ENCODE results near the gene PLEKHG4B.
"Not testable (repeated sequence)": the region's sequence is repeated elsewhere in the genome, so short reads cannot be mapped to it uniquely, and the experiment has no call there.

PLEKHG4B gene

DNA sequence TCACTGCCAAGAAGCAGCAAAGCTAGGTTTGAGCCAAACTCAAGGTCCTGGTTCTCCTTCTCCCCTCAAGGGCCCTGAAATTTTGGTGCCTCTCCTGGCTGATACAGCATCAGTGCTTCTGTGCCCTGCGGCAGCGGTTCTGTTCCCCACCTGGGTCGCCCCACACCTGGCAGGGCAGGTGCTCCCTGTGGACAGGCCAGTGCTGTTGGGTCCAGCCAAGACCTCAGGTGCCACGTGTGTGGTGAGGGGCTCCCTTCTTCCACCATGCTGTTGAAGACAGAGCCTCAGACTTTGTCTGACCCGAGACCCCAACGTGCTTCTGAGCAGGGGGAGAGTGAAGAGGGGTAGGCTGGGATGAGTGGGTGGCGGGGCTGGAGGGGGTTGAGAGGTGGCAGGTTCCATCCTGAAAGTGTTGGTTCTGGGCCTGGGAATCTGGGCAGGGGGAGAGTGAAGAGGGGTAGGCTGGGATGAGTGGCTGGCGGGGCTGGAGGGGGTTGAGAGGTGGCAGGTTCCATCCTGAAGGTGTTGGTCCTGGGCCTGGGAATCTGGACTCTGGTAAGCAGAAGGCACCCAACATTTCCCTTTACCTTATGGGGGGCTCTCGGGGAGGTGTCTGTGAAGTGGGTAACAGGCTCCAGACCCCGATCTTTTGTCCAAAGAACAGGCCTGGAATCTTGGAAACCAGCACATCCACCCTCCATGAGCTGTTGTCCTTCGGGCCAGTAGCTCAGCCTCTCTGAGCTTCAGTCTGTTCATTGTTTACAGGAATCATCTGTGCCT, 2.3 kb downstream of the PLEKHG4B start:
- DNase-seq = no peak

DNA sequence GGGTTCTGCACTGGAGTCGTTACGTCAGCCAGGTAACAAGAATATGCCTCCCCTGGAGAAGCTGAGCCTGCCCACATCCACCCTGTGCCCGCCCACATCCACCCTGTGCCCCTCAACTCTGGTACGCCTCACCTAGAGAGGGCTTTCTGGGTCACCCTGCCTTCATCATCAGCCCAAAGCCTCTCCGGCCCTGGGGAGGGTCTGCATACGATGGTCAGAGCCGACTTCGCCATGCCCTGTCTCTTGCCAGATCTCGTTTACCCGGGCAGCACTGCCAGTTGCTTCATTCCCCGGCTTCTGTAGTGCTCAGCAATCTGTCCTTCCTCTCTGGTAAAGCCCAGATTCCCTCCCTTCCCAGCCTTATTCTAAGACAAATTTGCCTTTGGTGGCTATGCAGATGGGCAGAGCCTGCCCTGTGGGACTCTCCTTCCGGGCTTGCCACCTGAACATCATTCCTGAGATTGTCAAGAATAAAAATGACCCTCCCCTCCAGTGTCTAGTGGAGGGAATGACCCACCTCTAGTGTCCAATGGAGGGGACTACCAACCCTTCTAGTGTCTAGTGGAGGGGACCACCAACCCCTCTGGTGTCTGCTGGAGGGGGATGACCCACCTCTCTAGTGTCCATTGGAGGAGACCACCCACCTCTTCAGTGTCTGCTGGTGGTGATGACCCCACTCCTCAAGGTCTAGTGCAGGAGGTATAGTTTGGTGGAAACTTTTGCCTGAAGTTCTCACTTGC, 3.4 kb downstream of the PLEKHG4B start:
- DNase-seq = no peak

DNA sequence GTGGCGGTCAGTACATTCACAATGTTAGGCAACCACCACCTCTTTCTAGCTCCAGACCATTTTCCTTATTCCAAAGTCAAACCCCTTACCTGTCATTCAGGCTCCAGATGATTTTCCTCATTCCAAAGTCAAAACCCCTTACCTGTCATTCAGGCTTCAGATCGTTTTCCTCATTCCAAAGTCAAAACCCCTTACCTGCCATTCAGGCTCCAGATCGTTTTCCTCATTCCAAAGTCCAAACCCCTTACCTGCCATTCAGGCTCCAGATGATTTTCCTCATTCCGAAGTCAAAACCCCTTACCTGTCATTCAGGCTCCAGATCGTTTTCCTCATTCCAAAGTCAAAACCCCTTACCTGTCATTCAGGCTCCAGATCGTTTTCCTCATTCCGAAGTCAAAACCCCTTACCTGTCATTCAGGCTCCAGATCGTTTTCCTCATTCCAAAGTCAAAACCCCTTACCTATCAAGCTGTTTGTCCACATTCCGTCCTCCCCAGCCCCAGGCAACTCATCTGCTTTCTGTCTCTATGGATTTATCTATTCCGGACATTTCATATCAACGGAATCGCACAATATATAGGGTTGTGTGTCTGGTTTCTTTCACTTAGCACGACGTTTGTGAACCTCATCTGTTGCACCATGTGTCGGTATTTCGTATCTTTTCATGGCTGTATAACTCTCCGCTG, 5.2 kb downstream of the PLEKHG4B start:
- no peak for DNase-seq

DNA sequence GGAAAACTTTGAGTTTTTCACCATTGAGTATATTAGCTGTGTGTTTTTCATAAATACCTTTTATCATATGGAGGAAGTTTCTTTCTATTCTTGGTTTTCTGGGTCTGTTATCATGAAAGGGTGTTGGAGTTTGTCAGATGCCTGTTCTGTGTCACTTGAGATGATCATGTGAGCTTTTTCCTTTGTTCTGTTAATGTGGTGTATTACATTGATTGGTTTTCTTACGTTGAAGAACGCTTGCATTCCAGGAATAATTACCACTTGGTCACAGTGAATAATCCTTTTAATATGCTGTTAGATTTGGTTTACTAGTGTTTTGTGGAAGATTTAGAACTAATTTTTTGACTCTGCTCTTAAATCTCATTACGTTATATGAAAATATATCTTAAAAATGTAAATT, 7.8 kb downstream of the PLEKHG4B start:
- no peak for DNase-seq

DNA sequence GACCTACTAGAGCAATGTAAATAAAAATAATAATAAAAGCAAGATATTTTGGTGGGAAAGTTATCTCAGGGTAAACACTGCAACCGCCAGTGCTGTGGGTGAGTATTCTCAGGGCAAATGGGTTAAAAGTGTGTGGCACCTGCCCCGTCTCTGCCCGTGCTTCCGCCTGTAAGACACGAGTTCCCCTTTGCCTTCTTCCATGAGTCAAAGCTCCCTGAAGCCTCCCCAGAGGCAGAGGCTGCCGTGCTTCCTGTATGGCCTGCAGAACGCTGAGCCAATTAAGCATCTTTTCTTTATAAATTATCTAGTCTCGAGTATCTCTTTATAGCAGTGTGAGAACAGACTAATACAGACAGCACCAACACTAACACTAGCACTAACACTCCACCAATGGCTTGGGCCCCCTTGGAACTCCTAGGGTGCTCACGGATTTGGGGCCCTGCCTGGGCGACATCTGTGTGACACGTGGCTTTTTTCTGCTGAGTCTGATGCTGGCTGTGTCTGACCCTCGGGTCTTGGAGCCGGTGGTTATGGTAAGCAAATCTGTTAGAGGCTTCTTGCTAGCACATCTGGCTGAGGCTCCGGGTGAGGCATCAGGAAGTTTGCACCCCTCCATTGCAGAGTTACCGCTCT, 10.6 kb downstream of the PLEKHG4B start:
- no peak for DNase-seq

DNA sequence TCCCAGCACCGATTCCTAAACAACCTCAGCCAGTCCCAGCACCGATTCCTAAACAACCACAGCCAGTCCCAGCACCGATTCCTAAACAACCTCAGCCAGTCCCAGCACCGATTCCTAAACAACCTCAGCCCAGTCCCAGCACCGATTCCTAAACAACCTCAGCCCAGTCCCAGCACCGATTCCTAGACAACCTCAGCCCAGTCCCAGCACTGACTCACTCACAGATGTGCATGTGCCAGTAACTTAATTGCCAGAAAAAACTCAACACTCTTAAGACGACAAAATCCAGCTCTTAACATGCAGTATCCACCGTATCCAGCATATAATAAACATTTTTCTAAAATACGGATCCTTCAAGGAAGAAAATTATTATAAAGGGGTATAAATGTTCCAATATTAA, 12.1 kb downstream of the PLEKHG4B start:
- DNase-seq = not testable (repeated sequence)

DNA sequence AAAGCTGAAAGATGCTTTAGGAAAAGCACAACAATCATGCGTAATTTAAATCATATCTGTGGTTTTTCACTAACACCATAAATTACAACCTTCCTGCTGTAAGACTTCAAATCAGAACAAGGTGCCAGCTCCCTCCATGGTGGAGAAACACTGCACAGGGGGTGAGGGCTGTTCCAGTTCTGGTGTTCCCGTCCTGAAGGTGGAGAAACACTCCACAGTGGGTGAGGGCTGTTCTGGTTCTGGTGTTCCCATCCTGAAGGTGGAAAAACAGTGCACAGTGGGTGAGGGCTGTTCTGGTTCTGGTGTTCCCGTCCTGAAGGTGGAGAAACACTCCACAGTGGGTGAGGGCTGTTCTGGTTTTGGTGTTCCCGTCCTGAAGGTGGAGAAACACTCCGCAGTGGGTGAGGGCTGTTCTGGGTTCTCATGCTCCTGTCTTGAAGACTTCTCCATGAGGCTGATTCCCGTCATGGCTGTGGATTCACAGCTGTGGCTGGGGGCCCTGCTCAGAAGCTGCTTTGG, 12.9 kb downstream of the PLEKHG4B start:
- DNase-seq = no peak

DNA sequence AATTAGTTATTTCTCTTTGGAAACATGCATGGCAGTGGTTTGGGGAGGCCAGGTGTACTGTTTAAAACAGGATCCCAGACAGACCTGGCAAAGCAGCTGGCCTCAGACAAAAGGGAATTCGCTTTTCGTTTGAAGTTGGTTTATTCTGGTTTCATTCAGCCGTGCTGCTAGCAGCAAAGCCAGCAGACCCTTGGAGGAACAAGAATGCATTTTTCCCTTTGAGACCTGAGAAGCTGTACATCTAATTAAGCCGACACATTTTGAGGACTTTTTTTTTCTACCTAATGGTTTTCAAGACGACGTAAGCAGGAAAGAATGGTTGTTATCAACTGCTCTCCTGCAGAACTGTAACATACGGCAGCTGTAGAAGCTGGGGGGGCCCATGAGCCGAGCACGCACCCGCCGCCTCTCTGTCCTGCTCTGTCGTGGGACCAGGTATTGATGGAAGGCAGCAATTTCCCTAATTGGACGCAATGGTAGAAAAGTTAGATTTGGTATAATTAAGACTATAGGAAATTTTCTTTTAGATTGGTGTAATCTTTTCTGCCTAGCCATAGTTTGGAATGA, 13.6 kb downstream of the PLEKHG4B start:
- DNase-seq = no peak

DNA sequence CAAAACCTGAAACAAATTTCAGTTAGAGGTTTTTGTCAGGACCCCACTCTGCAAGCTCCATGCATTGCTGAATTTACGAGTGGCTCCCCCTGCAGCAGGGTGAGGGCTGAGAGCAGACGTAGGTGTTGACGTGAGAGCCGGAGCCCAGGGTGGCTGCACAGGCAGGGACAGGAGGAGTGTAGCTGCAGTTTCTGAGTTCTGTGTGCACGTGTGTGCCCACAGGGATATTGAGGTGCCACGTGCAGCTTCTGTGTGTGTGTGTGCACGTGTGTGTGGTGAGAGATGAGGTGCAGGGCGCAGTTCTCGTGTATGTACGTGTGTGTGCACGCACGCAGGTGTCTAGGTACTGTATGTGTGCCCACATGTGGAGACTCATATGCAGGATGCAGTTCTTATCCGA, 14.6 kb downstream of the PLEKHG4B start:
- no peak for DNase-seq

DNA sequence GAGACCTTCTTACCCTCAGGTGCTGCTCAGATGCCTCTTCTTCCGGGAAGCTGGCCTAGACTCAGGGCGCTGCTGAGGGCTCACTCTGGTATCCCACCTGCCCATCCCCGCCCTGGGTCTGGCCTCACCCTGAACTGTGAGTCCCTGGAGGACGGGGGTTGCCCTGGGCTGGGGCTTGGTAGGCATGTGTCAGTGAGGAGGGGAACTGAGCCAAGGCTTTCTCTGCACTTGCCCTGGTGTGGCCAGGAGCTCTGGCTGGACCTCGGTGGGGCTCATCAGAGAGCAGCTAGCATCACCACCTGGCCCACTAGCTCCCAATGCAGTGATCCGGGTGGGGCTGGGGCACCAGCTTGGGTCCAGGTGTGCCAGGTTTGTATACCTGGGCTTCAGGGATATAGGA, 15.6 kb downstream of the PLEKHG4B start:
- no peak for DNase-seq

DNA sequence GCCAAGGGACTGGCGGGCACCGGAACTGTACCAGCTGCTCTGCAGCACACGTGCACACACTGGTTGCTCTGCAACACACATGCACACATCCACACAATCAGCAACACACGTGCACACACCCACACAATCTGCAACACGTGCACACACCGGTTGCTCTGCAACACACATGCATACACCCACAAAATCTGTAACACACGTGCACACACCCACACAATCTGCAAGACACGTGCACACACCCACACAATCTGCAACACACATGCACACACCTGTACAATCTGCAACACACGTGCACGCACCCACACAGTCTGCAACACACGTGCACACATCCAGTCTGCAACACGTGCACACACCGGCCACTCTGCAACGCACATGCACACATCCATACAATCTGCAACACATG, 17.9 kb downstream of the PLEKHG4B start:
- no peak for DNase-seq

DNA sequence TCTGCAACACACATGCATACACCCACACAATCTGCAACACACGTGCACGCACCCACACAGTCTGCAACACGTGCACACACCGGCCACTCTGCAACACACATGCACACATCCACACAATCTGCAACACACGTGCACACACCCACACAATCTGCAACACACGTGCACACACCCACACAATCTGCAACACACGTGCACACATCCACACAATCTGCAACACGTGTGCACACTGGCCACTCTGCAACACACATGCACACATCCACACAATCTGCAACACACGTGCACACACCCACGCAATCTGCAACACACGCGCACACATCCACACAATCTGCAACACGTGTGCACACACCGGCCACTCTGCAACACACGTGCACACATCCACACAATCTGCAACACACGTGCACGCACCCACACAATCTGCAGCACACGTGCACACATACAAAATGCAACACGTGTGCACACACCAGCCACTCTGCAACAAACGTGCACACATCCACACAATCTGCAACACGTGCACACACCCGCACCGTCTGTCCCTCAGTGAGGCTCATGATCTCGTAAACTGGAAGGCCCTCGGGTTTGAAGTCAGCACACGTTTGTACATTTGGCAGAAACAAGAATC, 18.4 kb downstream of the PLEKHG4B start:
- no peak for DNase-seq

DNA sequence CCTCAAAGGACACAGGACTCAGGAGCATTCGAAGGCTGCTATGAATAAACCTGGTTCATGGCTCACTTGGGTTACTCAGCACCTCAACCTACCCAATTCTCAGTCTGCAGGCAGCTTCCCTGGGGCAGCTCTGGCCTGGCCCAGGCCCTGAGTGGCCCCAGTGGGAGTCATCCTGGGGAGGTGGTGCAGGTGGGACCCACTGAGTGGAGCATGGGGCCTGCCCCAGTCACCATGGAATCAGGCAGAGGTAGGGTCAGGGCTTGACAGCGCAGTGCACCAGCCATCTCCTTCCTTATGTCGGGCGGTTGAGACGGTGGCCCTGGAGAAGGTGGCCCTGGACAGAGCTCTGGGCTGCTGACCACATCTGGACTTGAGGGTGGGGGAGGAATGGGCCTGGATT, 19.2 kb downstream of the PLEKHG4B start:
- DNase-seq = no peak

DNA sequence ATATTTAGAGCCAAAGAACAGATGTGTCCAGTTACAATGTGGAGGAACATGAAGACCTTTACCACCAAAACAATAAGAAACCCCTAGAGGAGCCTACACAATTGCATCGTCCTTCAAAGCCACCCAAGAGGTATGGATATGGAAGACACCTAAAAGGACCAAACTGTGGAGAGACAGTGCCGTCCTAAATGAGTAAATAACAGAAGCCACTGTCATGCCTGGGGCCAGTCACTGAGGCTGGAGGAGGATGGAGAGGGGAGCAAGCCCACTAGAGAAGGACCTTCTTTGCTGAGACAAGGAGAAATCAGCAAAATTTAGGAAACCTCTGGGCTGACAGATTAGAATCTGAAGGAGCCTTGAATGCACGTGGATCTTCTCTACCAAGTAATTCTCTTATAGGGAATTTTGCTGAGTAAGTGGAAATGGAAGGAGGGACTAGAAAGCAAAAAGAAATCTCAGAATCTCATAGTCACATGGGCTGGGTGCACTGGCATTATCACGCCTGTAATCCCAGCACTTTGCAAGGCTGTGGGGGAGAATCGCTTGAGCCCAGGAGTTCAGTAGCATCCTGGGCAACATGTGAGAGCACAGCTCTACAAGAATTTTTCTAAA, 27.6 kb downstream of the PLEKHG4B start:
- no peak for DNase-seq

DNA sequence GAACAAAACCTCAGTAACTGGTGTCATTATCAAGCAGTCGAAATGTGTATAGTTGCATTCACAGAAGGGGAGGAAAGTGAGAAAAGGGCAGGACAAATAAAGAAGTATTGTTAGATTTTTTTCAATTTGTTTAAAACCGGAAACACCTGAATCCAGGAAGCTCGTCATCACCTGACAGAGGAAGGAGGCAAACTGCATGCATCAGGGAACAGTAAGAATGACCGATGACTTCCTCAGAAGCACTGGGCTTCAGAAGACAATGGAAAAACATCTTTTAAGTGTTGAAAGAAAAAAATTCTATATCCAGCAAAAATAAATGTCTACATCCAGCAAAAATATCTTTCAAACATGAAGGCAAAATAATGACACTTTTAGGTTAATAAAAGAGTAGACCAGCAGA, 29.5 kb downstream of the PLEKHG4B start:
- no peak for DNase-seq

DNA sequence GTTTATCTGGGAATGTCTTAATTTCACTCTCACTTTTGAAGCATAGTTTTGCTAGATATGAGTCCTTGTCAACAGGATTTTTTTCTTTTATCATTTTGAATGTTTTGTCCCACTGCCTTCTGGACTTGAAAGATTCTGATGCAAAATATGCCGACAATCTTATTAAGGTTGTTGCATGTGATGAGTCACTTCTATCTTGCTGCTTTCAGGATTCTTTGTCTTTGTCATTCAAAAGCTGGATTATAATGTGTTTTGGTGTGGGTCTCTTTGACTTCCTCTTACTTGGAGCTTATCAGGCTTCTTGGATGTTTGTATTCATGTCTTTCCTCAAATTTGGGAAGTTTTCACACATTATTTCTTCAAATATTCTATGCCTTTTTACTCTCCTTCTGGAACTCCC, 33.8 kb downstream of the PLEKHG4B start:
- DNase-seq = no peak

DNA sequence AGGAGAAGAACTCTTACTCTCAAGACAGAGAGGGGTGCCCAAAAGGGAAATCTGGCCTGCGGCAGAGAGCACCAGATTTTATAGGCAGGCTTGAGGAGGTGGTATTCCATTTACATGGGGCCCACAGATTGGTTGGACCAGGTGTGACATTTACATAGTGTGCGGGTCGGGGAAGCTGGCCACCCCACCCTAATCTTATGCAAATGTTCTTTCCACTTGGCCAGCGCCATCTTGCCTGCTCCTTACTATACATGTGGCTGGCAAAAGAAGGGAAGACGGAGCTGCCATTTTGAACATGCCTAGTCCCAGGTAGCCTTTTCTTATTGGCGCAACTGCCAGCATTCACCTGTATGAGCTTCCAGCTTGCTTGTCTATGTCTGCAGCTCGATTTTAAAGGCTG, 34.8 kb downstream of the PLEKHG4B start:
- no peak for DNase-seq

DNA sequence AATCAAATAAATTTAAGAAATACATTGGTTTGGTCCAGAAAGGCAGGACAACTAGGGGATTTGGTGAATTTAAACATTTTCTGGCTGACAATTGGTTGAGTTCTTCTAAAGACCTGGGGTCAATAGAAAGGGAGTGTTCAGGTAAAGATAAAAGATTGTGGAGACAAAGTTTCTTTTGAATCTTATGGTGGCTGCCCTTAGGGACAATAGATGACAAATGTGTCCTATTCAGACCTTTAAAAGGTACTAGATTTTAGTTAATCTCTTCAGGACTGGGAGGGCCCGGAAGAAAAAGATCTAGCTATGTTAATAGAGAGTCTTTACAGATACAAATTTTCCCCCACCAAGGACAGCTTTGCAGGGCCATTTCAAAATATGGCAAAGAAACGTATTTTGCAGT, 35.9 kb downstream of the PLEKHG4B start:
- no peak for DNase-seq

DNA sequence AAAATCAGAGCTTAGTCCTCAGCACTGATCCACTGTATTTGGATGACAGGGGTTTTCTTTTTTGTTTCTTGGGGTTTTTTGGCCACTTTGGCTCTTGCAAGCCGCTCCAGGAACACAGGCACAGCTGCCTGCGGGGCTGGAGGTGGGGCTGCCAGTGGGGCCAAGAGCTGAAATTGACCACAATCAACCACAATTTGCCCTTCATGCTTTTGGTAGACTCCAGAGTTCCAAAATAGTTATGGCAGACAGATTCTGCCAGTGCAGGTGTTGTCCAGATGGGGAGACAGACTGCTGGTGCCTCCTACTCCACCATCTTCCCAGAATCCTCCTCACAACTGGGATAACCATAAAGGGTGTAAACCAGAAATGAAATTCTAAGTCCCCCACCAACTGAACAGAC, 36.5 kb downstream of the PLEKHG4B start:
- DNase-seq = no peak

DNA sequence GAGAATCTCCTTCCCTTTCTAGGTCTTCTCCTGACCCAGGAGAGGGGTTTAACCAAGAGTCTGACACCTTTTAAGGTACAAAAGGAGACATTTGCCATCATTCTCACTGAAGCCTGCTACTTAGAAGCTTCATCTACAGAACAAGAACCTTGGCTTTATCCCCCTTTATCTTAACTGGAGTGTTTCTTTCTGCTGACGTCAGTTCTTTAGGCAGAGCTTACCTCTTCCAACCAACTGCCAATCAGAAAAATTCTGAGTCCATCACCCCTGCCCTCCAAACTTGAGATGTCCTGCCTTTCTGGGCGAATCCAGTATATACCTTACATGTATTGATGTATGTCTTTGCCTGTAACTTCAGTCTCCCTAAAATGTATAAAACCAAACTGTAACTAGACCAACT, 37.2 kb downstream of the PLEKHG4B start:
- DNase-seq = no peak

DNA sequence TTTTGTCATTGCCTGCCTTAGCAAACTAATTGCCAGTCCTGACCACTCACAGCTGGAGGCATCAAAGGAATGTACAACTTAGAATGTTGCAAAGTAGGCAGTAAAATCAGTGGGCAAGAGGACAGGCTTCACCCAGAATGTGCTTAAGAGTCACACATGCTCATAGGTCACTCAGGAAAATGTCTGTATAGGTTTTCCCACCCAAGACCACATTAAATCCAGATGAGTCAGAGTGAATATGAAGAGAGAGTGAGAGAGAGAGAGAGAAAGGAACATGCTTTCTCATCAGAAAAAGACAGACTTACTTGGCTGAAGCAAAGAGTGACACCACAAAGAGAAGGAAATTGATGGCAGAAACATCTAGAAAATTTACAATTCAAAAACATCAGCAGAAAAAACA, 37.9 kb downstream of the PLEKHG4B start:
- no peak for DNase-seq

DNA sequence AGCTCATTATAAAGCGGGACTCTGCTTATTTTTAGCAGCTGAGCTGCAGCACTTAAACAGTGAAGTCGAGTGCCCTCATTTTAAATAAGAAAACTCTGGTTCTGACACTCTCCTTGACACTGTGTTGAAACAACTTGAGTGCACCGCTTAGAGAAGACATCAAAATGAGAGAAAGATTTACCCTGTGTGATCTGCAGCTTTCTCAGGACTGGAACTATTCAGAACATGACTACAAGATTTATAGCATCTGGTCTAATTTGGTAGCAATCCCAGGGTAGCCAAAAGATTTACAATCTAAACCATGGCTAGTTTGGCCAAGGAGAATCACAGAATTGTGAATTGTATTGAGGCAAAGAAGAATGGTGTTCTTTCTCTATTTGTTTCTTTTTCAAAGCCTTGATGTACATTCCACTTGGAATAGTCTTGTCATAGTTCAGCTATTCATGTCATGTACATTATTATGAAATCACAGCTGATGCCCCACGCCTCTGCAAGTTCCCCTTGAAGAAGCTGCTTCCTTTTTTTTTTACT, 38.7 kb downstream of the PLEKHG4B start:
- DNase-seq = no peak

All from NCI-H524 treated with DMSO at 0.1 percent for 48 hours (cell line).